Bronchial epithelial cell (primary cell): ENCODE measurements around the gene CHST12. TPM values are rescaled to one million over a fixed set of nuclear protein-coding genes. Genes with fewer than 3 reads are reported as not detected.

Source experiments
- DNase-seq: peaks from one replicate; pipeline ENCODE4 v3.0.0-alpha.2; 2010; ENCODE audit warnings: low read depth
- FAIRE-seq: peaks from 2 replicates; lab custom pipeline; 2011; peaks lifted over from hg19 to GRCh38; lab: Jason Lieb, UNC
- H3K27me3 ChIP-seq: 2 replicates; pipeline ENCODE4 v1.5.1; 2011; ENCODE audit warnings: low read length; ENCODE audit not compliant: control insufficient read depth, insufficient read depth
- H3K36me3 ChIP-seq: 2 replicates; pipeline ENCODE4 v1.5.1; 2011; ENCODE audit warnings: low read length; ENCODE audit not compliant: control insufficient read depth, insufficient read depth
- H3K4me3 ChIP-seq: 2 replicates; pipeline ENCODE4 v1.5.1; 2011; ENCODE audit warnings: mild to moderate bottlenecking, low read depth, low read length, control low read depth
- total RNA-seq: library from RNA; depleted of rRNA; stranded (reverse); fragments of >200 nt; gene quantifications from 2 replicates; pipeline ENCODE4 v1.2.1, GENCODE V29; 2014
- TF ChIP-seq, protein P1 (sequence below): IDR thresholded peaks from 2 replicates; pipeline ENCODE4 v1.5.1; 2011; ENCODE audit warnings: mild to moderate bottlenecking, moderate library complexity, low read length, control low read depth, inconsistent platforms; ENCODE audit not compliant: insufficient read depth, severe bottlenecking

Gene CHST12
- total RNA-seq, 1 donor from 2014 or later = 0.79 TPM

DNA sequence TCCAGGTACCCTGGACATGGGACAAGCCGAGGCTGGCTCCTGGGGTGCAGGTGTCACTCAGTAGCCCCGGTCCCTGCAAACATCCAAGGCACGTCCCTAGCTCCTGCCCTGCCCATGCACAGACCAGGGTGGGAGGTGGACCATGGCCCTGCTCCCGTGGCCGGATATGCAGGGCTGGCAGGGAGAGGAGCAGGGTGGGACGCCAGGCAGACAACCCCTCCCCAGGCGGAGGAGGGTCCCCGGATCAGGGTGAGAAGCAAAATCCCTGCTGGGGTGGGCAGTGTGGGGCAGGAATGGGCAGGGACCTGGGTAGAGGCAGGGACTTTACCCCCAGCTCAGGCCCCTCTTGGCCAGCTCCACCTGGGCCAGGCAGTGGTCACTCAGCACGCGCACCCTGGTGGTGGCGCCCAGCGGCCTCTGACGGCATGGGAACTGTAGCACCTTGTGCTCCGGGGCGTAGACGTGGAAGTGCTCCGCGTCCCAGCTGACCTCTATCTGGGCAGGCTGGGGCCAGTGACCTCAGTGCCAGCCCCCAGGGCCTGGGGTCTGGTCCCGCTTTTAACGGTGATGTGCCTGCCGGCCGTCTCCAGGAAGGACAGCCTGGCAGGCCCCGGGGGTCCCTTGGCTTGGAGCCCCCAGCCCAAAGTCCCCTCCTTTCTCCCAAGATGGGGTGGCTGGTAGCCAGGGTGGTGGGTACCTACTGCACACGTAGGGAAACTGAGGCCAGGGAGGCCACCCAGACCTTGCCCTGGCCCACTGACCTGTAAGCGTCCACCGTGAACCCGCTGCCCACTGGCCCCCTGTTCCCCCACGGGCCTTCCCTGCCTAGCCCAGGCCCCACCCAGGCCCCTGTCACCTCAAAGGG is 71.6 kb downstream of the CHST12 start:
- H3K27me3 ChIP-seq = peaks cover 11% of the 10 kb centered on the region
- H3K36me3 ChIP-seq = no peaks in the 10 kb centered on the region
- no peak for FAIRE-seq
- no peak overlapping the region for H3K4me3 ChIP-seq
- TF ChIP-seq, protein P1, sequence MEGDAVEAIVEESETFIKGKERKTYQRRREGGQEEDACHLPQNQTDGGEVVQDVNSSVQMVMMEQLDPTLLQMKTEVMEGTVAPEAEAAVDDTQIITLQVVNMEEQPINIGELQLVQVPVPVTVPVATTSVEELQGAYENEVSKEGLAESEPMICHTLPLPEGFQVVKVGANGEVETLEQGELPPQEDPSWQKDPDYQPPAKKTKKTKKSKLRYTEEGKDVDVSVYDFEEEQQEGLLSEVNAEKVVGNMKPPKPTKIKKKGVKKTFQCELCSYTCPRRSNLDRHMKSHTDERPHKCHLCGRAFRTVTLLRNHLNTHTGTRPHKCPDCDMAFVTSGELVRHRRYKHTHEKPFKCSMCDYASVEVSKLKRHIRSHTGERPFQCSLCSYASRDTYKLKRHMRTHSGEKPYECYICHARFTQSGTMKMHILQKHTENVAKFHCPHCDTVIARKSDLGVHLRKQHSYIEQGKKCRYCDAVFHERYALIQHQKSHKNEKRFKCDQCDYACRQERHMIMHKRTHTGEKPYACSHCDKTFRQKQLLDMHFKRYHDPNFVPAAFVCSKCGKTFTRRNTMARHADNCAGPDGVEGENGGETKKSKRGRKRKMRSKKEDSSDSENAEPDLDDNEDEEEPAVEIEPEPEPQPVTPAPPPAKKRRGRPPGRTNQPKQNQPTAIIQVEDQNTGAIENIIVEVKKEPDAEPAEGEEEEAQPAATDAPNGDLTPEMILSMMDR = no peak
- no peak for DNase-seq

DNA sequence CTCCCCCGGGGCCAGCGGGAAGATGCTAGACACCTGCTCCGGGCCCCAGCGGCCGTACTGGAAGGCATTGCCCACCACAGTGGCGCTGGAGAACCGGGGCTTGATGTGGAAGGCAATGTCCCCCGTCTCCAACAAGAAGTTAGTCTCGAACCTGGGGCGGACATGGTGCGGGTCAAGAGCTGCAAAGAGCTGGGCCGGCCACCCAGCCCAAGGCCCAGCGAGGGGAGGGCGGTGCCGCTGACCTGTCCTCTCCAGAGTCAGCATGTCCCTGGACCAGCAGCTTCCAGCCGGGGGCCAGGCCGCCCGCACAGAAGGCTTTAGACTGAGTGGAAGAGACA is 72.2 kb downstream of the CHST12 start:
- DNase-seq (no peak), FAIRE-seq (no peak)
- TF ChIP-seq, protein P1 = no peak
- Histone ChIP-seq H3K27me3 (peaks cover 14% of the 10 kb centered on the region), H3K36me3 (no peaks in the 10 kb centered on the region), H3K4me3 (no peak overlapping the region)

DNA sequence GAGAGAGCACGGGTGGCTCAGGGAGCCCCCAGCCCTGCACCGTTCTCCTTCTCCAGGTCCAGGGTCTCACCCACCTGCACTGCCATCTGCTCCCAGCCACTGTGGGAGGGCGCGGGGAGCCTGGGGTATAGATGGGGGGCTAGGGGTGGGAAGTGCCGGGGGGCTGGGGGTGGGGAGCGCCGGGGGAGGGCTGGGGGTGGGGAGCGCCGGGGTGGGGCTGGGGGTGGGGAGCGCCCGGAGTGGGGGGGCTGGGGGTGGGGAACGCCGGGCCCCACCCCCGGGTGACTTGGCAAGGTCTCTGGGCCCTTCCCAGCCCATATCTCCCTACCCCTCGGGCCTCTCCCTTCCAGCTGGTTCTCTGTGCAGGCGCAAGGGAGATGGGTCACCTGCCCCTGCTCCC is 72.9 kb downstream of the CHST12 start, which contains the start of gene GRIFIN:
GRIFIN (minus strand) TSS at position 101 of the 400 bp plus-strand sequence; CDS start at position 86, 15 bp downstream.
- no peak for FAIRE-seq
- H3K27me3 ChIP-seq = peaks cover 14% of the 10 kb centered on the region
- no peak for DNase-seq
- H3K36me3 ChIP-seq = no peaks in the 10 kb centered on the region
- no peak within 1 kb of the TSS for H3K4me3 ChIP-seq
- TF ChIP-seq, protein P1 = no peak

DNA sequence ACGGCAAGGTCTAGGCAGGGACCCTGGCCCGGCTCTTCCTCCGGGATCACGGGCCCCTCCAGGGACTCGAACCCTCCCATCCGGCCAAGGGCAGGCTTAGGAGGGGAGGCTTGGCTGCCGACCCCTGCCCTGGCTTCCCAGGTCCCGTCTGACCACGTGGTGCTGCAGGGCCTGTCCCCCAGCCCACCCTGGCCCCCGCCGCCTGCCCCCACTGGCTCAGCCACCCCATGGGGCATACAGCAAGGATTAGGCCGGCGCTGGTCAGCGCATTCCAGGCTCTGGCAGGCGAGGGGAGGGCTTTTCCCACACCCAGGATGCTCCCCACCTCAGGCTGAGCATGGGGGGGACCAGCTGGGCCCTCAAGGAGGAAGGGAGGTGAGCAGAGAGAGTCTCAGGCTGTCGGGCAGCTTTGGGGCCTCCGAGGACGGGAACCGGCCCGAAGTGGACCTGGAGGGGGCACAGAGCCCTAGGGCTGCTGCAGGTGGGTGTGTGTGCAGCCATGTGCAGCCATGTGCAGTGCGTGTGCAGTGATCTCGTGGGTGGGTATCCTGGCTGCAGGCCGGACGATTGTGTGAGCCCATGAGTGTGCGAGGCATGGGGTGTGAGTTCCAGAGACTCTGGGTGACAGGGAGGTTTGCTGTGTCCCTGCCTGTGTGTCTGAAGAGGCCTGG is 73.5 kb downstream of the CHST12 start:
- TF ChIP-seq, protein P1 = no peak
- Histone ChIP-seq H3K4me3 (no peak overlapping the region), H3K27me3 (peaks cover 14% of the 10 kb centered on the region), H3K36me3 (no peaks in the 10 kb centered on the region)
- FAIRE-seq (no peak), DNase-seq (no peak)

DNA sequence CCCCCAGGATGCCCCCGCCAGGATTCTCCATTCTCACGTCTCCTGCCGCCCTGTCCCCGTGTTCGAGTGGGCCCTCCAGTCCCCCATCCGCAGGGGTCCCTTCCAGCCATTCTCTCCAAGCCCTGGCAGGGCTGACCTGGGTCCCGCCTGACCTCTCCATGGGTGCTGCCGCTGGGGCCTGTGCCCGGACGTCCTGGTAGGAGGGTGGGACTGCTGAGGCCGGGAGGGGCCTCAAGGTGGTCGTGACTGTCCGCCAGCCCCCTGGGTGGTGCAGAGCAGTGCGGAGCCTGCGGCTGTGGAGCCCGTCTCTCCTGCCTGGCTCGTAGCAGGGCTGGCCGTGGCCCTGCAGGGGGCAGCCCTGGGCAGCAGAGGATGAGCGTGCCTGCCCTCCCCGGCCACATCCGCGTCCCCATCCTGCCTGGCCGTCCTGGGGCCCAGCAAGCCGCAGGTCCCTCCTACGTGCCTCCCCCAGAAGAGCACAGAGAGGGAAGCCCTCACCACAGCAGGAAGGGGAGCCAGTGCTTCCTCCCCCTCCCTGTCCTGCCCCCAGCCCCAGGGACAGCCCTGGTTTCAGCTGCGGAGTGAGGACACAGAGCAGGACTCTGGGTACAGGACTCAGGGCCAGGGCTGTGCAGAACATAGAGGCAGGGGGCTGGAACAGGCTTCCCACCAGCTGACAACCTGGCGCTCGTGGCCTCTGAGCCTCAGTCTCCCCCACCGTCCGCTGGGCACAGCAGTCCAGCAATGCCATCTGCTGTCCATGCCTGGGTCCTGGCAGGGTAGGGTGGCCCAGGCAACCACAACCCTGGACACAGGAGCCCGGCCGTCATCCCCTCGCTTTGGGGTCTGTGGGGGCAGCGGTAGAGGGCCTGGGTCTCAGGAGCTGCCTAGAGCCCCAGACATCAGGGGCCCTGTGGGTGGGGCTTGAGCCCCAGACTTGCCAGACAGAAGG is 74.3 kb downstream of the CHST12 start:
- no peak overlapping the region for H3K4me3 ChIP-seq
- DNase-seq (peak; percentile 20), FAIRE-seq (no peak)
- H3K27me3 ChIP-seq = peaks cover 14% of the 10 kb centered on the region
- H3K36me3 ChIP-seq = no peaks in the 10 kb centered on the region
- TF ChIP-seq, protein P1 = peak; percentile 88
